ENCODE results near the gene BEND5. TPM values are rescaled to one million over a fixed set of nuclear protein-coding genes. Genes with fewer than 3 reads are reported as not detected.

The BEND5 gene
- total and polyA plus RNA-seq, 4 donors = 0.12 to 0.93 (median 0.19) TPM

DNA sequence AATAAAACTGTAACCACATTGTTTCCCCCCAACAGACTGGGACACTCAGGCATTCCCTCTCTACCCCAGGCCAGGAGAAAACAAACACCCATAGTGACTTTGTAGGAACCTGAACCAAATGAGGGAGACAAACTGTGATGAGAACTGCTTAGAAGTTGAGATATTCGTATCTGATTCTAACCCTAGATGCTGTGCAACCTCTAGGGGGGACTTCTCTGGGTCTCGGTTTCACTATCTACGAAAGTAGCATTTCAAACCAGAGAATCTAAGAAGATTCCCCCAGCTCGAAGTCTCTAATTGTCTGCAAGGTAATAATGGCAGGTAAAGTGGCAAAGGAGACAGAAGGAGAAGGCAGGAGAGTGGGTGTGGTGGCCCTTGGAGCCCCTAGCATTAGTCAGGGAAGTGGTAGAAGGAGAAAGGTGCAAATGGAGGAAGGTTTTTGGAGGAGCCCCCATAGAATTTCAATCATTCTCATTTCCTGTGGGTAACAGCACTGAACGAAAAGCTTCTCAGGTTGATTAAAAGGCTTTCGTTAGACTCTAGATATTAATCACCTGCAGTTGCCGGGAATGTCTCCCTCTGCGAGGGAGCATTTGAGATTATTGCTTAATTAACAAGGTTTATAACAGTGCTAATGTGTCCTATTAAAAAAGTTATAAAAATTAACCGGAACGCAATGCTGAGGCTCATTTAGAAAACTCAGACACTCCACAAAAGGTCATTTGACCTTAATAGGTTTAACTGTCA lies 46.4 kb downstream of the BEND5 start:
- Histone ChIP-seq H3K27me3 (ENCODE audit: control insufficient read depth in 4 of 4, insufficient read depth in 4 of 4, low read length in 3 of 4) (no peaks in the 10 kb centered on the region), H3K4me1 (ENCODE audit: control insufficient read depth in 4 of 4, insufficient read depth in 4 of 4, low read length in 3 of 4) (no peaks in the 10 kb centered on the region), H3K9me3 (ENCODE audit: control insufficient read depth in 4 of 4, low read length in 3 of 4) (no peaks in the 10 kb centered on the region), H3K27ac (ENCODE audit: low read depth in 1 of 2, low read length in 2 of 2) (no peak overlapping the region), H3K36me3 (ENCODE audit: control insufficient read depth in 4 of 4, insufficient read depth in 3 of 4, low read depth in 1 of 4, low read length in 3 of 4) (no peaks in the 10 kb centered on the region), H3K4me3 (ENCODE audit: low read depth in 1 of 3, low read length in 3 of 3) (no peak overlapping the region), H3K9ac (ENCODE audit: low read depth in 1 of 2, low read length in 2 of 2) (no peak overlapping the region)
- DNase-seq (ENCODE audit: low spot score) = no peak
- TF ChIP-seq TAF1 (conservative IDR thresholded peaks at IDR 0.05) (no peak), JUND (IDR thresholded peaks at IDR 0.05) (no peak), YY1 (IDR thresholded peaks at IDR 0.05) (no peak), HNF4A (conservative IDR thresholded peaks at IDR 0.05) (no peak), FOXA2 (IDR thresholded peaks at IDR 0.05) (no peak), HNF4G (IDR thresholded peaks at IDR 0.05) (no peak), SP1 (IDR thresholded peaks at IDR 0.05) (no peak), RAD21 (IDR thresholded peaks at IDR 0.05) (no peak), GABPA (IDR thresholded peaks at IDR 0.05 in 1 of 2, conservative IDR thresholded peaks at IDR 0.05 in 1 of 2) (no peak), EGR1 (IDR thresholded peaks at IDR 0.05; ENCODE audit: low read depth in 2 of 2) (no peak), RXRA (IDR thresholded peaks at IDR 0.05) (no peak), NR2F2 (IDR thresholded peaks at IDR 0.05) (no peak)
- TF ChIP-seq, protein P1, sequence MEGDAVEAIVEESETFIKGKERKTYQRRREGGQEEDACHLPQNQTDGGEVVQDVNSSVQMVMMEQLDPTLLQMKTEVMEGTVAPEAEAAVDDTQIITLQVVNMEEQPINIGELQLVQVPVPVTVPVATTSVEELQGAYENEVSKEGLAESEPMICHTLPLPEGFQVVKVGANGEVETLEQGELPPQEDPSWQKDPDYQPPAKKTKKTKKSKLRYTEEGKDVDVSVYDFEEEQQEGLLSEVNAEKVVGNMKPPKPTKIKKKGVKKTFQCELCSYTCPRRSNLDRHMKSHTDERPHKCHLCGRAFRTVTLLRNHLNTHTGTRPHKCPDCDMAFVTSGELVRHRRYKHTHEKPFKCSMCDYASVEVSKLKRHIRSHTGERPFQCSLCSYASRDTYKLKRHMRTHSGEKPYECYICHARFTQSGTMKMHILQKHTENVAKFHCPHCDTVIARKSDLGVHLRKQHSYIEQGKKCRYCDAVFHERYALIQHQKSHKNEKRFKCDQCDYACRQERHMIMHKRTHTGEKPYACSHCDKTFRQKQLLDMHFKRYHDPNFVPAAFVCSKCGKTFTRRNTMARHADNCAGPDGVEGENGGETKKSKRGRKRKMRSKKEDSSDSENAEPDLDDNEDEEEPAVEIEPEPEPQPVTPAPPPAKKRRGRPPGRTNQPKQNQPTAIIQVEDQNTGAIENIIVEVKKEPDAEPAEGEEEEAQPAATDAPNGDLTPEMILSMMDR (IDR thresholded peaks at IDR 0.05; ENCODE audit: low read depth, low read length, missing input control) = no peak
- TF ChIP-seq, protein P2, sequence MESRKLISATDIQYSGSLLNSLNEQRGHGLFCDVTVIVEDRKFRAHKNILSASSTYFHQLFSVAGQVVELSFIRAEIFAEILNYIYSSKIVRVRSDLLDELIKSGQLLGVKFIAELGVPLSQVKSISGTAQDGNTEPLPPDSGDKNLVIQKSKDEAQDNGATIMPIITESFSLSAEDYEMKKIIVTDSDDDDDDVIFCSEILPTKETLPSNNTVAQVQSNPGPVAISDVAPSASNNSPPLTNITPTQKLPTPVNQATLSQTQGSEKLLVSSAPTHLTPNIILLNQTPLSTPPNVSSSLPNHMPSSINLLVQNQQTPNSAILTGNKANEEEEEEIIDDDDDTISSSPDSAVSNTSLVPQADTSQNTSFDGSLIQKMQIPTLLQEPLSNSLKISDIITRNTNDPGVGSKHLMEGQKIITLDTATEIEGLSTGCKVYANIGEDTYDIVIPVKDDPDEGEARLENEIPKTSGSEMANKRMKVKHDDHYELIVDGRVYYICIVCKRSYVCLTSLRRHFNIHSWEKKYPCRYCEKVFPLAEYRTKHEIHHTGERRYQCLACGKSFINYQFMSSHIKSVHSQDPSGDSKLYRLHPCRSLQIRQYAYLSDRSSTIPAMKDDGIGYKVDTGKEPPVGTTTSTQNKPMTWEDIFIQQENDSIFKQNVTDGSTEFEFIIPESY (IDR thresholded peaks at IDR 0.05) = no peak
- TF ChIP-seq, protein P3, sequence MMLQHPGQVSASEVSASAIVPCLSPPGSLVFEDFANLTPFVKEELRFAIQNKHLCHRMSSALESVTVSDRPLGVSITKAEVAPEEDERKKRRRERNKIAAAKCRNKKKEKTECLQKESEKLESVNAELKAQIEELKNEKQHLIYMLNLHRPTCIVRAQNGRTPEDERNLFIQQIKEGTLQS (IDR thresholded peaks at IDR 0.05) = no peak
- TF ChIP-seq, protein P4, sequence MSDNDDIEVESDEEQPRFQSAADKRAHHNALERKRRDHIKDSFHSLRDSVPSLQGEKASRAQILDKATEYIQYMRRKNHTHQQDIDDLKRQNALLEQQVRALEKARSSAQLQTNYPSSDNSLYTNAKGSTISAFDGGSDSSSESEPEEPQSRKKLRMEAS (IDR thresholded peaks at IDR 0.05) = no peak
- 90% methylated on average over 10 of the region's 10 CpGs for WGBS

DNA sequence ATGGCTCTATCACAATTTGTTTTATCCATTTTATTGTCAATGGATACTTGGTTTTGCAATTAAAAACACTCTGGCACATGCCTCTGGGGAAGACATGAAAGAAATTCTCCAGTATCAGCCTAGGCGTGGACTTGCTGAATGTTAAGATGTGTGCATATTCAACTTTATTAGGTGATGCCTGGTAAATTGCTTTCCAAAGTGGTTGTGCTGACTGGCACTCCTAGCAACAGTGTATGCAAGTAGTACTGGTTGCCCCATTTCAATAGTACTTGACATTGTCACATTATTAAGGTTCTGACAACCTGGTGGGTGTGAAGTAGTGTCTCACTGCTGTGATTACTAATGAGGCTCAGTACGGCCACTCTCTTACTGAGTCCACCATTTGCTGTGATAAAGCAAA lies 48.1 kb downstream of the BEND5 start:
- WGBS = 97% methylated on average over 2 of the region's 2 CpGs
- Histone ChIP-seq H3K4me3 (ENCODE audit: low read depth in 1 of 3, low read length in 3 of 3) (no peak overlapping the region), H3K9me3 (ENCODE audit: control insufficient read depth in 4 of 4, low read length in 3 of 4) (no peaks in the 10 kb centered on the region), H3K36me3 (ENCODE audit: control insufficient read depth in 4 of 4, insufficient read depth in 3 of 4, low read depth in 1 of 4, low read length in 3 of 4) (no peaks in the 10 kb centered on the region), H3K9ac (ENCODE audit: low read depth in 1 of 2, low read length in 2 of 2) (no peak overlapping the region), H3K27me3 (ENCODE audit: control insufficient read depth in 4 of 4, insufficient read depth in 4 of 4, low read length in 3 of 4) (no peaks in the 10 kb centered on the region), H3K27ac (ENCODE audit: low read depth in 1 of 2, low read length in 2 of 2) (no peak overlapping the region), H3K4me1 (ENCODE audit: control insufficient read depth in 4 of 4, insufficient read depth in 4 of 4, low read length in 3 of 4) (no peaks in the 10 kb centered on the region)
- TF ChIP-seq RXRA (IDR thresholded peaks at IDR 0.05) (no peak), TAF1 (conservative IDR thresholded peaks at IDR 0.05) (no peak), HNF4G (IDR thresholded peaks at IDR 0.05) (no peak), NR2F2 (IDR thresholded peaks at IDR 0.05) (no peak), GABPA (IDR thresholded peaks at IDR 0.05 in 1 of 2, conservative IDR thresholded peaks at IDR 0.05 in 1 of 2) (no peak), EGR1 (IDR thresholded peaks at IDR 0.05; ENCODE audit: low read depth in 2 of 2) (no peak)
- TF ChIP-seq, protein P2 (IDR thresholded peaks at IDR 0.05) = no peak
- TF ChIP-seq, protein P3 (IDR thresholded peaks at IDR 0.05) = no peak
- TF ChIP-seq, protein P1 (IDR thresholded peaks at IDR 0.05; ENCODE audit: low read depth, low read length, missing input control) = no peak
- no peak for DNase-seq (ENCODE audit: low spot score)
